Mesendoderm (in vitro differentiated cells): ENCODE results near the gene CAPN13. TPM values are rescaled to one million over a fixed set of nuclear protein-coding genes. Genes with fewer than 3 reads are reported as not detected.

ENCODE experiments used
- small RNA-seq: library from polyadenylated mRNA; stranded (forward); fragments of <200 nt; extraction: miRNeasy Mini kit (QIAGEN cat#:217004); gene quantifications from one replicate; pipeline ENCODE3, GENCODE V24; 2013; ENCODE audit not compliant: insufficient read depth

The CAPN13 gene

Small RNAs within 50 kb of the gene (small RNA-seq; reads per million reads assigned to genes)
- gene AC092569.1, result not detected
